Prostate gland (tissue), 2 donors: ENCODE measurements around the gene GOSR2.

ENCODE experiments used
- POLR2A ChIP-seq: fragments of 450-650 bp; IDR thresholded peaks from one replicate; pipeline ENCODE4 v1.6.1; 2016; ENCODE audit warnings: antibody characterized with exemption, mild to moderate bottlenecking
- POLR2AphosphoS5 ChIP-seq: sonication (generic); formaldehyde crosslinking; IDR thresholded peaks from one replicate; pipeline ENCODE4 v1.6.1; 2017; ENCODE audit warnings: antibody characterized with exemption
- TF ChIP-seq, protein P1 (sequence below), 4 experiments: fragments of 200-600 bp in 2 of 4; fragments of 450-650 bp in 2 of 4; sonication (generic) in 2 of 4; IDR thresholded peaks; 1 replicate in 3 of 4; 2 replicates in 1 of 4; pipeline ENCODE4 v1.5.1; 2016 to 2019; ENCODE audit warnings: antibody characterized with exemption in 4 of 4, mild to moderate bottlenecking in 2 of 4, moderate library complexity in 2 of 4

DNA sequence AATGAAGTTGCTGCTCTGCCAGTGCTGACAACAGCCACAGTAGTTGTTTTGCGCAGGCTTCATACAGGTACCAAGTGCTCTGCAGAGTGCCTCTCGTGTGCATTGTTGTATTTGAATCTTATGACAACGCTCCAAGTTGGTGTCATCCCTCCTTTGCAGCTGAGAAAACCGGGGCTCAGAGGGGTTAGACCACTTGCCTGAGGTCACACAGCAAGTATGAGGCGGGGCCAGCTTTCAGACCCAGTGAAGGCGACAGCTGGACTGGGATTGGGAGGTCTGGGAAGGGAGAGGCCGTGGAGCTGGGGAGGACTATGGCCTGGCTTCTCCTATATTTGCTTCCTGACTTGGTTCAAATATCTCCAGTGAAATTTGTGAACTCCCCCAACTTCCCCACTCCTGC is 38.4 kb upstream of the GOSR2 start:
- TF ChIP-seq, protein P1, sequence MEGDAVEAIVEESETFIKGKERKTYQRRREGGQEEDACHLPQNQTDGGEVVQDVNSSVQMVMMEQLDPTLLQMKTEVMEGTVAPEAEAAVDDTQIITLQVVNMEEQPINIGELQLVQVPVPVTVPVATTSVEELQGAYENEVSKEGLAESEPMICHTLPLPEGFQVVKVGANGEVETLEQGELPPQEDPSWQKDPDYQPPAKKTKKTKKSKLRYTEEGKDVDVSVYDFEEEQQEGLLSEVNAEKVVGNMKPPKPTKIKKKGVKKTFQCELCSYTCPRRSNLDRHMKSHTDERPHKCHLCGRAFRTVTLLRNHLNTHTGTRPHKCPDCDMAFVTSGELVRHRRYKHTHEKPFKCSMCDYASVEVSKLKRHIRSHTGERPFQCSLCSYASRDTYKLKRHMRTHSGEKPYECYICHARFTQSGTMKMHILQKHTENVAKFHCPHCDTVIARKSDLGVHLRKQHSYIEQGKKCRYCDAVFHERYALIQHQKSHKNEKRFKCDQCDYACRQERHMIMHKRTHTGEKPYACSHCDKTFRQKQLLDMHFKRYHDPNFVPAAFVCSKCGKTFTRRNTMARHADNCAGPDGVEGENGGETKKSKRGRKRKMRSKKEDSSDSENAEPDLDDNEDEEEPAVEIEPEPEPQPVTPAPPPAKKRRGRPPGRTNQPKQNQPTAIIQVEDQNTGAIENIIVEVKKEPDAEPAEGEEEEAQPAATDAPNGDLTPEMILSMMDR (IDR thresholded peaks at IDR 0.05): no peak
- no peak for TF ChIP-seq POLR2AphosphoS5
- no peak for TF ChIP-seq POLR2A
